H1 (cell line): ENCODE measurements around the gene MRPL43. TPM values are rescaled to one million over a fixed set of nuclear protein-coding genes. Genes with fewer than 3 reads are reported as not detected.

Experiments
- CTCF ChIA-PET: fragments of 300-600 bp; sonication (Branson Sonifier 250); formaldehyde crosslinking; loops from one replicate; lab custom pipeline; 2021; ENCODE audit not compliant: partially characterized antibody; lab: Charles Lee
- POLR2A ChIA-PET: fragments of 300-600 bp; sonication (Branson Sonifier 250); formaldehyde crosslinking; loops from one replicate; lab custom pipeline; 2021; ENCODE audit warnings: inconsistent platforms; ENCODE audit not compliant: partially characterized antibody; lab: Charles Lee
- DNase-seq, 2 experiments: peaks; one replicate each; pipeline versions ENCODE4 v3.0.0 to v3.0.0-alpha.2; 2010 to 2022; ENCODE audit warnings: low spot score in 2 of 2, low read depth in 1 of 2, mixed read lengths in 1 of 2
- FAIRE-seq: peaks from 2 replicates; lab custom pipeline; 2011; peaks lifted over from hg19 to GRCh38; lab: Jason Lieb, UNC
- H2AFZ ChIP-seq: 2 replicates; pipeline ENCODE4 v1.8.1; 2012; ENCODE audit warnings: low read length, inconsistent platforms
- H2AK5ac ChIP-seq: 2 replicates; pipeline ENCODE4 v1.6.1; 2013; ENCODE audit warnings: low read depth, low read length
- H2BK120ac ChIP-seq: replicated peaks from 2 replicates; pipeline ENCODE3; 2013; ENCODE audit warnings: low read depth, low read length, inconsistent platforms
- H2BK12ac ChIP-seq: 2 replicates; pipeline ENCODE4 v1.6.1; 2013; ENCODE audit warnings: low read depth, low read length
- H2BK15ac ChIP-seq: 2 replicates; pipeline ENCODE4 v1.6.1; 2013; ENCODE audit warnings: low read length
- H2BK20ac ChIP-seq: 2 replicates; pipeline ENCODE4 v1.6.1; 2013; ENCODE audit warnings: low read length
- H2BK5ac ChIP-seq: 2 replicates; pipeline ENCODE4 v1.6.1; 2013; ENCODE audit warnings: low read depth, low read length
- H3K14ac ChIP-seq: 2 replicates; pipeline ENCODE4 v1.6.1; 2013; ENCODE audit warnings: inconsistent platforms; ENCODE audit not compliant: insufficient read length
- H3K18ac ChIP-seq: 2 replicates; pipeline ENCODE4 v1.6.1; 2013; ENCODE audit warnings: low read length; ENCODE audit errors: extremely low read depth
- H3K23ac ChIP-seq: 2 replicates; pipeline ENCODE4 v1.6.1; 2013; ENCODE audit warnings: inconsistent platforms; ENCODE audit not compliant: insufficient read length
- H3K23me2 ChIP-seq: 2 replicates; pipeline ENCODE4 v1.6.1; 2013; ENCODE audit warnings: low read depth, low read length
- H3K27ac ChIP-seq: 2 replicates; pipeline ENCODE4 v1.6.1; 2011; ENCODE audit warnings: low read depth, low read length, inconsistent platforms
- H3K27me3 ChIP-seq, 4 experiments: replicated peaks in 1 of 4; 1 replicate in 1 of 4; 2 replicates in 3 of 4; pipeline versions ENCODE4 v1.6.1 to v1.8.1; 2011 to 2013; ENCODE audit warnings: low read length in 3 of 4, mild to moderate bottlenecking in 3 of 4, inconsistent platforms in 2 of 4, mixed read lengths in 2 of 4, moderate library complexity in 1 of 4; ENCODE audit not compliant: control insufficient read depth in 3 of 4, insufficient read depth in 3 of 4; ENCODE audit errors: extremely low read depth in 1 of 4
- H3K36me3 ChIP-seq, 4 experiments: 2 replicates each; pipeline versions ENCODE4 v1.6.1 to v1.8.1; 2011 to 2013; ENCODE audit warnings: mild to moderate bottlenecking in 4 of 4, low read length in 3 of 4, moderate library complexity in 2 of 4, control low read depth in 1 of 4, inconsistent platforms in 1 of 4; ENCODE audit not compliant: insufficient read depth in 4 of 4, control insufficient read depth in 2 of 4
- H3K4ac ChIP-seq: replicated peaks from 2 replicates; pipeline ENCODE3; 2013; ENCODE audit warnings: low read length, low read depth, mixed read lengths, inconsistent platforms; ENCODE audit not compliant: insufficient read length
- H3K4me1 ChIP-seq, 4 experiments: replicated peaks in 1 of 4; 1 replicate in 1 of 4; 2 replicates in 3 of 4; pipeline versions ENCODE4 v1.6.1 to v1.8.1; 2011 to 2013; ENCODE audit warnings: low read length in 3 of 4, inconsistent platforms in 2 of 4, mixed read lengths in 1 of 4; ENCODE audit not compliant: insufficient read depth in 4 of 4, control insufficient read depth in 3 of 4
- H3K4me2 ChIP-seq, 2 experiments: 2 replicates each; pipeline versions ENCODE4 v1.6.1 to v1.8.1; 2011 to 2013; ENCODE audit warnings: low read depth in 2 of 2, low read length in 2 of 2, control low read depth in 1 of 2, inconsistent platforms in 1 of 2, mild to moderate bottlenecking in 1 of 2; ENCODE audit not compliant: insufficient read depth in 1 of 2
- H3K4me3 ChIP-seq, 4 experiments: fragments of 200-600, 300-600 bp in 1 of 4; sonication (generic), shearing (Covaris generic), sonication (Bioruptor Twin) in 1 of 4; 2 replicates each; pipeline versions ENCODE4 v1.5.1 to v1.8.1; 2011 to 2016; ENCODE audit warnings: low read length in 4 of 4, low read depth in 3 of 4, control low read depth in 2 of 4, inconsistent platforms in 2 of 4, mild to moderate bottlenecking in 2 of 4, mixed read lengths in 1 of 4, moderate library complexity in 1 of 4; ENCODE audit not compliant: insufficient read depth in 2 of 4; ENCODE audit errors: extremely low read depth in 1 of 4
- H3K56ac ChIP-seq: replicated peaks from 2 replicates; pipeline ENCODE3; 2013; ENCODE audit warnings: low read depth, mild to moderate bottlenecking, mixed read lengths, low read length, inconsistent platforms; ENCODE audit not compliant: insufficient read length
- H3K79me1 ChIP-seq: 2 replicates; pipeline ENCODE4 v1.6.1; 2013; ENCODE audit warnings: low read depth, low read length, control low read depth
- H3K79me2 ChIP-seq, 2 experiments: 2 replicates each; pipeline versions ENCODE4 v1.6.1 to v1.8.1; 2012 to 2013; ENCODE audit warnings: low read length in 2 of 2, mild to moderate bottlenecking in 2 of 2, inconsistent platforms in 1 of 2; ENCODE audit not compliant: insufficient read depth in 2 of 2, control insufficient read depth in 1 of 2
- H3K9ac ChIP-seq, 4 experiments: replicated peaks in 1 of 4; 1 replicate in 1 of 4; 2 replicates in 3 of 4; pipeline versions ENCODE4 v1.6.1 to v1.8.1; 2011 to 2013; ENCODE audit warnings: low read depth in 3 of 4, low read length in 3 of 4, control low read depth in 2 of 4, mild to moderate bottlenecking in 2 of 4, moderate library complexity in 2 of 4, inconsistent platforms in 1 of 4; ENCODE audit errors: extremely low read depth in 1 of 4
- H3K9me3 ChIP-seq, 2 experiments: 2 replicates each; pipeline versions ENCODE4 v1.6.1 to v1.8.1; 2012 to 2013; ENCODE audit warnings: mild to moderate bottlenecking in 2 of 2, moderate library complexity in 2 of 2, control low read depth in 1 of 2, inconsistent platforms in 1 of 2, low read depth in 1 of 2, low read length in 1 of 2, mixed read lengths in 1 of 2; ENCODE audit not compliant: insufficient read depth in 2 of 2
- H4K20me1 ChIP-seq, 2 experiments: replicated peaks in 1 of 2; 2 replicates each; pipeline versions ENCODE3 to v1.8.1; 2011 to 2013; ENCODE audit warnings: inconsistent platforms in 2 of 2, low read length in 2 of 2, mild to moderate bottlenecking in 1 of 2; ENCODE audit not compliant: insufficient read depth in 2 of 2, control insufficient read depth in 1 of 2
- H4K5ac ChIP-seq: 2 replicates; pipeline ENCODE4 v1.6.1; 2013; ENCODE audit warnings: low read length, low read depth, mixed read lengths, inconsistent platforms; ENCODE audit not compliant: insufficient read length
- H4K8ac ChIP-seq: 2 replicates; pipeline ENCODE4 v1.8.0; 2013; ENCODE audit warnings: mild to moderate bottlenecking, moderate library complexity, low read length, inconsistent platforms; ENCODE audit not compliant: insufficient read depth; ENCODE audit errors: extremely low read depth
- H4K91ac ChIP-seq: replicated peaks from 2 replicates; pipeline ENCODE3; 2013; ENCODE audit warnings: low read length, mixed read lengths, inconsistent platforms; ENCODE audit not compliant: insufficient read length
- CEBPB ChIP-seq: IDR thresholded peaks from 2 replicates; pipeline ENCODE4 v1.6.1; 2012; ENCODE audit warnings: low read depth, low read length
- CHD2 ChIP-seq: IDR thresholded peaks from 2 replicates; pipeline ENCODE4 v1.6.1; 2012; ENCODE audit warnings: low read length, improper control_type of control experiment
- SUZ12 ChIP-seq: fragments of 200-600 bp; sonication (generic); IDR thresholded peaks from 2 replicates; pipeline ENCODE4 v1.6.1; 2012; ENCODE audit warnings: mild to moderate bottlenecking, inconsistent platforms, low read length, moderate library complexity, mixed read lengths
- WGBS, 2 experiments: shearing (Covaris generic) in 1 of 2; methylation state at CpG; one replicate each; pipeline versions ENCODE4 v1.1.6 to v1.1.7; 2013 to 2015; ENCODE audit warnings: low lambda C conversion rate in 2 of 2, mixed read lengths in 2 of 2, inconsistent platforms in 1 of 2, low coverage in 1 of 2, missing lambda C conversion rate in 1 of 2; ENCODE audit not compliant: insufficient replicate concordance in 2 of 2, insufficient coverage in 1 of 2, insufficient read length in 1 of 2; ENCODE audit errors: extremely low coverage in 1 of 2, missing lambda C conversion rate in 1 of 2; 5-methylcytosine and 5-hydroxymethylcytosine counted together
- polyA plus RNA-seq, 7 experiments: library from polyadenylated mRNA; depleted of rRNA in 3 of 7; stranded (reverse) in 5 of 7; unstranded in 2 of 7; fragments of >200 nt in 5 of 7; fragments of 200-250 nt in 2 of 7; gene quantifications; 1 replicate in 5 of 7; 2 replicates in 1 of 7; 4 replicates in 1 of 7; pipeline versions ENCODE4 v1.2.1 to v1.2.3, GENCODE V29; 2011 to 2013; ENCODE audit warnings: missing spikeins in 2 of 7, mixed read lengths in 2 of 7
- total RNA-seq: library from RNA; stranded (reverse); fragmentation: NEBNext Ultra II Directional; extraction: Animal tissue kit (Norgen Biotek cat#: 25700); gene quantifications from 2 replicates; pipeline ENCODE4 v1.2.1, GENCODE V29; 2021

MRPL43 gene
- total and polyA plus RNA-seq, 2 of the 8 experiments (the other 6 are each of a cell fraction or from before 2014, with no cell fraction given): 74.1 to 149 TPM

- H3K18ac ChIP-seq: no peak overlapping the region
- H3K23ac ChIP-seq: no peak overlapping the region
- POLR2A ChIA-PET: interaction anchor here (1.2 to 1.3 kb wide), 2 partner anchors 8 to 20 kb away, joined by 3 to 4 read pairs; no protein-coding TSS in a partner anchor
- H3K4me2 ChIP-seq: no peak overlapping the region
- H2BK12ac ChIP-seq: no peak overlapping the region
- H4K8ac ChIP-seq: no peak overlapping the region
- peaks cover 2% of the 10 kb centered on the region; the same call in 1 of the 2 replicates for H3K23me2 ChIP-seq
- no peaks in the 10 kb centered on the region for H3K9me3 ChIP-seq
- no peaks in the 10 kb centered on the region for H3K4me1 ChIP-seq
- no peak for DNase-seq
- no peak overlapping the region for H2BK120ac ChIP-seq
- no peak overlapping the region for H3K4me3 ChIP-seq
- no peak overlapping the region for H2BK15ac ChIP-seq
- H4K20me1 ChIP-seq: no peaks in the 10 kb centered on the region
- no peaks in the 10 kb centered on the region for H3K79me1 ChIP-seq
- no peak overlapping the region for H2AFZ ChIP-seq
- no peak overlapping the region for H3K56ac ChIP-seq
- no peak overlapping the region for H4K91ac ChIP-seq
- no peak overlapping the region for H2BK20ac ChIP-seq
- no peak overlapping the region for H3K9ac ChIP-seq
- no peak overlapping the region for H2BK5ac ChIP-seq
- FAIRE-seq: no peak
- H3K27ac ChIP-seq: no peak overlapping the region
- WGBS, 2 experiments: 93% methylated on average over 3 of the region's 3 CpGs; no CpG with 5 or more reads in 1 of the 2 experiments
- no peak overlapping the region for H4K5ac ChIP-seq
- no peak overlapping the region for H3K4ac ChIP-seq
- H3K79me2 ChIP-seq: no peaks in the 10 kb centered on the region
- no peak for TF ChIP-seq CHD2
- TF ChIP-seq SUZ12: no peak
- TF ChIP-seq CEBPB: peak; percentile 28; the same call in 1 of the 2 replicates
- TF ChIP-seq, all 59 proteins: peak for 1
- Histone ChIP-seq H3K36me3 (peaks cover 5 to 69% (median 19%) of the 10 kb centered on the region in 4 experiments; a peak in 7 of 8 replicates), H3K14ac (no peak overlapping the region), H3K27me3 (no peaks in the 10 kb centered on the region), H2AK5ac (no peak overlapping the region)
- CTCF ChIA-PET: interaction anchor here (1.4 kb wide), 2 partner anchors 8 to 12 kb away, joined by 3 to 6 read pairs; no protein-coding TSS in a partner anchor
Observed at GRCh38 chr10:100942229-100942628, 45.1 kb downstream of the MRPL43 start.
